Gastrocnemius medialis (tissue), 4 donors: ENCODE results near the gene C19orf85.

Experiments
- CTCF ChIP-seq, 5 experiments: fragments of 450-650 bp in 3 of 5; fragments of 200-600 bp in 2 of 5; sonication (generic) in 2 of 5; IDR thresholded peaks in 4 of 5; conservative IDR thresholded peaks in 1 of 5; 1 replicate in 4 of 5; 2 replicates in 1 of 5; pipeline ENCODE4 v1.5.1; 2016 to 2019; ENCODE audit warnings: antibody characterized with exemption in 5 of 5, mild to moderate bottlenecking in 3 of 5, moderate library complexity in 3 of 5
- POLR2A ChIP-seq, 2 donors: fragments of 450-650 bp; IDR thresholded peaks; one replicate each; pipeline ENCODE4 v1.6.1; 2017; ENCODE audit warnings: antibody characterized with exemption in 2 of 2, mild to moderate bottlenecking in 2 of 2, moderate library complexity in 2 of 2

- TF ChIP-seq CTCF (IDR thresholded peaks at IDR 0.05 in 4 of 5, conservative IDR thresholded peaks at IDR 0.05 in 1 of 5): no peak
- TF ChIP-seq POLR2A (IDR thresholded peaks at IDR 0.05): no peak
Observed at GRCh38 chr19:55459950-55460657, 4.4 kb downstream of the C19orf85 start.
